Osteocyte (in vitro differentiated cells): ENCODE measurements around the gene CSN3. TPM values are rescaled to one million over a fixed set of nuclear protein-coding genes. Genes with fewer than 3 reads are reported as not detected.

Source experiments
- DNase-seq: peaks from one replicate; pipeline ENCODE4 v3.0.0; 2021; ENCODE audit warnings: mixed read lengths; ENCODE audit not compliant: unreplicated experiment; ENCODE audit errors: extremely low spot score
- H3K27ac Mint-ChIP-seq: one replicate; pipeline ENCODE4 v1.8.0; 2021; ENCODE audit warnings: mild to moderate bottlenecking, mixed read lengths; ENCODE audit not compliant: unreplicated experiment
- H3K27me3 Mint-ChIP-seq: one replicate; pipeline ENCODE4 v1.8.0; 2021; ENCODE audit warnings: mixed read lengths; ENCODE audit not compliant: unreplicated experiment
- H3K36me3 Mint-ChIP-seq: one replicate; pipeline ENCODE4 v1.8.0; 2021; ENCODE audit warnings: mixed read lengths; ENCODE audit not compliant: unreplicated experiment
- H3K4me1 Mint-ChIP-seq: one replicate; pipeline ENCODE4 v1.8.0; 2021; ENCODE audit warnings: mixed read lengths; ENCODE audit not compliant: unreplicated experiment
- H3K4me3 Mint-ChIP-seq: one replicate; pipeline ENCODE4 v1.8.0; 2021; ENCODE audit warnings: mild to moderate bottlenecking, moderate library complexity, mixed read lengths; ENCODE audit not compliant: unreplicated experiment
- H3K9me3 Mint-ChIP-seq: one replicate; pipeline ENCODE4 v1.8.0; 2021; ENCODE audit warnings: mixed read lengths; ENCODE audit not compliant: unreplicated experiment
- total RNA-seq: library from RNA; stranded (reverse); gene quantifications from 2 replicates; pipeline ENCODE4 v1.2.1, GENCODE V29; 2021
- TF ChIP-seq, protein P1 (sequence below): fragments of 200-600 bp; sonication (generic); IDR thresholded peaks from 2 replicates; pipeline ENCODE4 v1.5.0; 2021; ENCODE audit warnings: antibody characterized with exemption, mild to moderate bottlenecking, moderate library complexity

CSN3 gene
- total RNA-seq, 1 donor from 2014 or later = not detected

DNA sequence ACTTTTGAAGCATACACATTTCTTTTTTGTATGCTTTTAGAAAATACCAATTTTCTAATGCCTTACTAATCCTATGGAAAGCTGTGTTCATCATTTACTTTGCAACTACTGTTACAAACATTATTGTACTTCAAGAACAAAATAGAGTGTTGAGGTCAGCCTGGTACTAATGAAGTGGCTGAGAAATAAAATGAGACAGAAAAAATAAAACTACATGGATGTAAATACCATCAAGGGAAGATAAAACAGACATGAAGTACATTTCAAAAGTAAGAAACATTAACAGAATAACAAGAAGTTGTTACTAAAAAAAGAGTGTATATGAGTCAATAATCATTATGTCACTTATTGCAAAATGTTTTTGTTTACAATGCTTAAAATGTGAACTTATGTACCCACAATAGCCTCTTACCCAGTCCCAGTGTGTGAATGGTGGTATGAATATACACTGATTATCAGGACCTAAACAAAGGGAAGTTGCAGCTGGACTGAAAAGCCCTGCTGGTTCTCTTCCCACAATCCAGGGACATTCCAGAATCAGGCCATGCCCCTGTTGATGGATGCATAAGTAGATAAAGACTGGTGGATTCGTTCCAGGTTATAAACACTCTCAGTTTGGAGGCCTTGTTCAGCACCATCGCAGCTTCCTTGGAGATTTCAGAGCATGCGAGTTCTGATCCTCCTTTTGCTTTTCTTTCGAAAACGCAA is 2.4 kb upstream of the CSN3 start:
- H3K27ac Mint-ChIP-seq = no peak overlapping the region
- no peaks in the 10 kb centered on the region for H3K36me3 Mint-ChIP-seq
- no peak overlapping the region for H3K4me3 Mint-ChIP-seq
- no peaks in the 10 kb centered on the region for H3K4me1 Mint-ChIP-seq
- no peaks in the 10 kb centered on the region for H3K9me3 Mint-ChIP-seq
- no peak for DNase-seq
- TF ChIP-seq, protein P1, sequence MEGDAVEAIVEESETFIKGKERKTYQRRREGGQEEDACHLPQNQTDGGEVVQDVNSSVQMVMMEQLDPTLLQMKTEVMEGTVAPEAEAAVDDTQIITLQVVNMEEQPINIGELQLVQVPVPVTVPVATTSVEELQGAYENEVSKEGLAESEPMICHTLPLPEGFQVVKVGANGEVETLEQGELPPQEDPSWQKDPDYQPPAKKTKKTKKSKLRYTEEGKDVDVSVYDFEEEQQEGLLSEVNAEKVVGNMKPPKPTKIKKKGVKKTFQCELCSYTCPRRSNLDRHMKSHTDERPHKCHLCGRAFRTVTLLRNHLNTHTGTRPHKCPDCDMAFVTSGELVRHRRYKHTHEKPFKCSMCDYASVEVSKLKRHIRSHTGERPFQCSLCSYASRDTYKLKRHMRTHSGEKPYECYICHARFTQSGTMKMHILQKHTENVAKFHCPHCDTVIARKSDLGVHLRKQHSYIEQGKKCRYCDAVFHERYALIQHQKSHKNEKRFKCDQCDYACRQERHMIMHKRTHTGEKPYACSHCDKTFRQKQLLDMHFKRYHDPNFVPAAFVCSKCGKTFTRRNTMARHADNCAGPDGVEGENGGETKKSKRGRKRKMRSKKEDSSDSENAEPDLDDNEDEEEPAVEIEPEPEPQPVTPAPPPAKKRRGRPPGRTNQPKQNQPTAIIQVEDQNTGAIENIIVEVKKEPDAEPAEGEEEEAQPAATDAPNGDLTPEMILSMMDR = no peak
- peaks cover 2% of the 10 kb centered on the region for H3K27me3 Mint-ChIP-seq

DNA sequence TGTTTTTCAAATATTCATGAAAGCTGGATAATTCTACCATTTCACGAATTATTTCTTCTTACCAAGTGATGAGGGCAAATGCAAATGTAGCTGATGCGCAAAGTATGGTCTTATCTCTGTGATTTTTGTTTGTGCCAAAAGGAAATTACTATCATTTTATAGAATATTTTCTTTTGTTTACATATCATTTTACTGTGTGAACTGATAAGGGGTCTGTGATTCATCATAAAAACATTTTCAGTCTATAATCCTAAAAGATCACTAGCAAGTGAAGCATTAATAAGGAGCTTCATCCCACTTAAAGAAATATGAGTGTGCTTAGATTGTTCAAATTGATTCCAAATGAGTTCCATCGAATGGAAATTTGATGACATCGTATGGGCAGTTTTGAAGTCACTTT is 694 bp downstream of the CSN3 start:
- H3K36me3 Mint-ChIP-seq = no peaks in the 10 kb centered on the region
- no peak overlapping the region for H3K27ac Mint-ChIP-seq
- peaks cover 2% of the 10 kb centered on the region for H3K27me3 Mint-ChIP-seq
- no peaks in the 10 kb centered on the region for H3K9me3 Mint-ChIP-seq
- TF ChIP-seq, protein P1 = no peak
- H3K4me1 Mint-ChIP-seq = no peaks in the 10 kb centered on the region
- H3K4me3 Mint-ChIP-seq = no peak overlapping the region
- DNase-seq = no peak

DNA sequence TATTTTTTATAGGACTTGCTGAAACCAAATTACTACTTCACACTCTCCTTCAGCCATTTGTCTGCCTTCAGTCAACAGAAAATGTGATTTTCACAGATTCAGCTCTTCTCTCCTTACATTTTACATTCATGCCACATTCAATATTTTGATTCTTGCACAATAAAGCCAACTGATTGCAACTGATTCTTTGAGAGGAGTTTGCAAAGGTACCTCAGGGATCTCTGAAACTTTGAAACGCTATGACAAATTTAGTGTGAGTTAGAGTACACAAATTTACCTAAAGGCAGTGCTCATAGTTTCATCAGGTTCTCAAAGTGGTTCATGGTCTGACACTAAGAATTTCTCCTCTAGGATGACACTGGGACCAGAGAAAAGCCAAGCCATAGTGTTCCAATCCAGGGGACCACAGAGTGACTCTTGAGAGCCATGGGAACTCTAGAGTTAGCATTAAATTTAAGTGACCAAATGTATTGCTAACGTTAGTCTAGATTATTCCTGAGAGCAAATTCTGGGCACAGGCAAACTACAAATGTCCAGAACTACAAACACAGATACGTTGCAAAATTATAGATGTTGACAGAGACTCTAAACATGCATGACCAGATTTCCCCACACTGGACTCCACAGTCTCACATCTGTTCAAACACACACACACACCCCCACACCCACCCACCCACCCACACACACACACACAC is 9.0 kb downstream of the CSN3 start:
- Mint-ChIP-seq H3K9me3 (no peaks in the 10 kb centered on the region), H3K4me3 (no peak overlapping the region), H3K27me3 (no peaks in the 10 kb centered on the region), H3K36me3 (no peaks in the 10 kb centered on the region), H3K4me1 (no peaks in the 10 kb centered on the region), H3K27ac (no peak overlapping the region)
- DNase-seq = no peak
- TF ChIP-seq, protein P1 = no peak

DNA sequence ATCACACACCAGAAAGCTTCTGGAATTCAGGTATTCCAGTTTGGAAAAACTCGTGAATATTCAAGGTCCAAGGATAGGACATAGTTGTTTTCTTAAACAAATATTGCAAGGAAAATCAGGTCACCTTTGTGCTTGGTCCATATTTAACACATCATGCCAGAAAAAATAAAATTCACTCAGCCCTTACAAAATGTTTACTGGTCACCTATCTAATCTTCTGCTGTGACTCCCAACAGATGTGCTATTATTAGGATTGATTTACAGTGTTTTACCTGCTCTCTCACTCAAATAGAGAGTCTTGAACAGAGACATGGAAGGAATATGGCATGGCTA is 9.5 kb downstream of the CSN3 start:
- TF ChIP-seq, protein P1 = no peak
- no peaks in the 10 kb centered on the region for H3K9me3 Mint-ChIP-seq
- no peaks in the 10 kb centered on the region for H3K36me3 Mint-ChIP-seq
- H3K27ac Mint-ChIP-seq = no peak overlapping the region
- no peaks in the 10 kb centered on the region for H3K27me3 Mint-ChIP-seq
- DNase-seq = no peak
- H3K4me3 Mint-ChIP-seq = no peak overlapping the region
- H3K4me1 Mint-ChIP-seq = no peaks in the 10 kb centered on the region

DNA sequence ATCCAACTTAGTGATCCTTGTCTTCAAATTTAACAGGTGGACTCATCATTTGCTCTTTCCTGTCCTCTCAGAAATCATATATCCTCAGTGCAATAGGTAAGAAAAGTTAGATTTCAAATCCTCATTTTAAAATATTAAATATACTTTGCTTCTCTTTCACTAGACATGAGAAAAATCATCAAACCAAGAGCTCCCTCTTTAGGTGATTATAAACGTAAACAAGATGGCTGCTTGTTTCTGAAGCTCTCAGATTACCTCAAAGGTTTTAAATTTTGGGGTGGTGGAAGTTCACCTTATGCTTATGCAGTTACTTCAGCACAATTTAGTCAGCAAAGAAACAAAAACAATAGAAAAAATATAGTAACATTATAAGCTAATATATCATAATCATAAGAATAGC is 27.3 kb downstream of the CSN3 start:
- Mint-ChIP-seq H3K4me3 (no peak overlapping the region), H3K27me3 (peaks cover 8% of the 10 kb centered on the region), H3K36me3 (no peaks in the 10 kb centered on the region), H3K4me1 (no peaks in the 10 kb centered on the region), H3K9me3 (no peaks in the 10 kb centered on the region), H3K27ac (no peak overlapping the region)
- DNase-seq = no peak
- TF ChIP-seq, protein P1 = no peak
